ENCODE data around the gene PTRH2.
A peak's percentile ranks its signal among the peaks of the same experiment; 100 is the strongest.

DNA sequence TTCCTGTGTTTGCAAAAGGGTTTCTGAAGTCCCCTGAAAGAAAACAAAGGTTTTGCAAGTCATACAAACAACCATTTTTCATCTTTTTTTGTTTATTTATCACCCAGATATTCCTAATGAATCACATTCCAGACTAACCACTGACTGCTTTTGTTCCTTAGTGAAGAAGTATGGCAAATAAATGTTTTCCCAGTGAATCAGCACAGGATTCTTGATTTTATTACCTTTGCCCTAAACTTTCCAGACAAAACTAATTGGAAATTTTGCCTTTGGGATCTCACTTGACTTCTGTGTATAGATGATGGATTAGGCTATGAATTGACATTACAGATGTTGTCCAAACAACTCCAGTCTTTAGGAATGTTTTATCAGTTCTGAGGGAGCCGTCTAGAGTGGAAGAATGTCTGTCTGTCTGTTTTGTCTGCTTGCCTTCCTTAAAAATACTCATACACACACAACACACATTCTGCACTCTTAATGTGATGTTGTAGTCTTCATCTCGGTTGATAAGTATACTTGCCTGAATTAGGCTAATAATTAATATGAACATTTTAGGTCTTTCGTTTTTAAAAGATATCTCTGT, 49.1 kb upstream of the PTRH2 start:
- TF ChIP-seq POLR2AphosphoS5 (IDR thresholded peaks at IDR 0.05; ENCODE audit: insufficient read depth, low read depth, low read length) = peak; percentile 78
- TF ChIP-seq FOS (IDR thresholded peaks at IDR 0.05; ENCODE audit: borderline replicate concordance, insufficient read depth, low read length) = peak; percentile 85

Measured in endothelial cell of umbilical vein (primary cell).